Activated CD8-positive, alpha-beta memory T cell treated with anti-CD3 and anti-CD28 coated beads, Interleukin-2, amount 50 U/mL, for 1 hour (primary cell): ENCODE results near the gene PTPRC.
A peak's percentile ranks its signal among the peaks of the same experiment; 100 is the strongest.

Experiments
- DNase-seq: peaks from one replicate; pipeline ENCODE4 v3.0.0-alpha.2; 2020; ENCODE audit errors: extremely low read depth

Gene PTPRC

DNA sequence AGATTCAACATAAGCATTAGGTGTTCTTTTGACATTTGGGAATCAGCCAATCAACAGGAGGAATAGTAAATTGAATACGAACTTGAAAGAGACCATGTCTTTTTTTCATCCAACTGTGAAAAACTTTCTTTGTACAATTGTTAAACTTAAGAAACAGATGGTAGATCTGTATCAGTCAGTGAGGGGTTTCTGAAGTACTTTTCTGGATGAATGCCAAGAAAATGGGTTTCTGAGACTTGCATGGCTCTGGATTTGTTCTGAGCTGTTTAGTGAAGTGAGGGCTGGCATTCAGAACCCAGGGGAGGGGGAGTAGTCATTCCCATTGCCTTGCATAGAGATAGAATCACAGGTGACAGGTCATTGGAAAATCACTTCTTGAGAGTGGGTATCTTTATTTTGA lies 37.4 kb downstream of the PTPRC start:
- DNase-seq, result no peak

DNA sequence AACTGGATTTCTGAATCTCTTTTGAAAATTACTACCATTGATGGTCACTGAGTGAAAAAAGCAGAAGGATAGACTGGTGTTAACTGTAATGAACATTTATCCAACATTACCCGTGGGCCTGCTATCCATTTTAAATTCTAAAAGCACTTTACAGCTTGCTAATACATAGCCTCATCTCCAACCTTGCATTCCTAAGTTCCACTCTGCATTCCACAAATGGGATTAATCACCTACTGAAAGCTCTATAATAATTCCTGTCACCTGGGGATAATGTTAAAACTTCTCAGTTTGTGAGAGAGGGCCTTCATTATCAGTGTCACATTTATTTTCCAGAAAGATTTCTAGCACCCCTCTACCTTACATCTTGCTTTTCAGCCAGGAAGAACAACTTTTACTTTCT lies 38.2 kb downstream of the PTPRC start:
- no peak for DNase-seq

GRCh38 chr1:198677871-198678270 lies 39.0 kb downstream of the PTPRC start:
- no peak for DNase-seq

DNA sequence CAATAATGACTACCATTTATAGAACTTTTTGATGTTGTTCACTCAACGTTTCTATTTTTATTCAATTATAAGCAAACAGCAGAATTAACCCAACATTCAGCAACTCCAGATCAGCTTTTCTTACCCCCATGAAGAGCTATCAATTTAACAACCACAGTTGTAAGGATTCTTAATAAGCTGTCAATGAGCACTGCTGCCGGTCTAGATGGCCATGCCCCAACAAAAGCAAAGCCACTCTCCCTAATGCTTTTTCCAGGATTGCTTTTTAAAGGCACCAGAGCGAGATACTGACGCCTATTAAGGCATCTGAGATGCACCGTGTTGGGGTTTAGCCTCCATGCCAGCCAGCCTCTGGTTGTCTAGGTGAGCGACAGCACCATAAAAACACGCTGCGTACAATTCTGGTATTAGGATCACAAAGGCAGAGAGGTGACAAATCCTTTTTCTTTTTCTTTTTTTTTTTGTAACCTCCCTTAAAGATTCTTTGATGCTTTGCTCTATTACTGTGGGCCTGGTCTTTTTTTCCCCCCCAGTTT lies 39.5 kb downstream of the PTPRC start:
- DNase-seq, result peak; percentile 55

GRCh38 chr1:198678901-198679329 lies 40.1 kb downstream of the PTPRC start:
- DNase-seq, result no peak

DNA sequence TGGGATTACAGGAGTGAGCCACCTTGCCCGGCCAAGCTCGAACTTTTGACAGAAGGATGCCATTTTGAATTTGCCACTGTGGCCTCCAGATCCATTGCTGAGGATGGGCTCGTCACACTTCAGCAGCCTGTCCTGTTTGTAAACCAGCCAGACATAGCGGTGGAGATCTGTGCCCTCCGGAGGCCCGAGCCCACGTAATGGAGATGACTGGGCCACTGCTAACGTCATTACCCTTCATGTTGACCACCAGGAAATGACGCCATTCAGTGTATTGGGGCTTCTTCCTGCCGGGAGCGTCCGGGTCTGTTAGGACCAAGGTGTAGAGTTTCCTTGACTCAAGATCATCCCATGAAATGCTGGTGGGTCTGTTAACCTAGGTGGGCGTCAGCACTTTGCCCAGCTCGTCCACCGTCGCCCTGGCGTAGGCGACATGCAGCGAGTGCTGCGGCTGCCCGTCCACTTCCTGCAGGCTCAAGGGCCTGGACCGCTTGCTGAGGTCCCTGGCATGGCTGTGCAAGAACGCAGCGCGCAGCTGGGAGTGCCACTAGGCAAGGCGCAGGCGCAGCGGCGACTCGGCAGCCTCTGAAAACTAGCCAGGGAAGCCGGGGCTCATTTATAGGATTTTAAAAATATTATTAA lies 40.8 kb downstream of the PTPRC start:
- no peak for DNase-seq

DNA sequence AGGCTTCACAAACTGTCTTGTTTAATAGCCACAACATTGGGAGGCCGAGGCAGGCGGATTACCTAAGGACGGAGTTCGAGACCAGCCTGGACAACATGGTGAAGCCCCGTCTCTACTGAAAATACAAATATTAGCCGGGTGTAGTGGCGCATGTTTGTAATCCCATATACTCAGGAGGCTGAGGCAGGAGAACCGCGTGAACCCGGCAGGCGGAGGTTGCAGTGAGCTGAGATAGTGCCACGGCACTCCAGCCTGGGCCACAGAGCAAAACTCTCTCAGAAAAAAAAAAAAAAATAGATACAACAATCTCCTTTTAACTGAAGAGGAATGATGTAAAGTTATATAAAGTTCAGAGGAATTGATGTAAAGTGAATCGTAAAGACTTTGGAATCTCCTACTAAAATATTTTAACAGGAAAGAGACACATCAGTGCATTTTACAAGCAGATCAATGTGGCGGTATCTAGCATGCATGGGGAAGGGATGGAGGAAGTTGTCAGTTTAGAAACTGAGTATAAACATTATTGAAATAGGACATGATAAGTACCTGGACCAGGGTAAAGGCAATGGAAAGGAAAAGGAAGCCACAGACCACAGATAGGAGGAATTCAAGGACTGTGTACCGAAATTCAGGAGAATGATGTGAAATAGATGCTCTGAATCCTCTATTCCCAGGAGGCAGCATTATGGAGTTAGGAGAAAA lies 41.5 kb downstream of the PTPRC start:
- no peak for DNase-seq

DNA sequence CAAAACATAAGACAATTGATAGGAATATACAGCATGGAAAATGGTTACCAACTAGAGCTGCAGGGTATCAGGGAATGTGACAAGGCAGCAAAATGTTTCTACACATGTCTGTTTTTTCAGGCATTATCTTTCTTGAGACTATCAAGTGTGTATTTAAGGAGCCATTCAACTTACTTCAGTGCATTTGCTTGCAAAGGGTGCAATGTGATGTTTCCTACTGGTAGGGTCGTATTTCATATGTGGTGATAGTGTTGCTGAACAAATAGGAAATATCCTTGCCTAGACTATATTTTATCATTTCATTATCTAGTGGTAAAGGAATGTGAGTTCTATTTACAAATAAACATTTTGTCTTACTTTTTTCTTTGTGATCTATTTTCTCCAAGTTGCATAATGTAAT lies 42.4 kb downstream of the PTPRC start:
- DNase-seq, result no peak

DNA sequence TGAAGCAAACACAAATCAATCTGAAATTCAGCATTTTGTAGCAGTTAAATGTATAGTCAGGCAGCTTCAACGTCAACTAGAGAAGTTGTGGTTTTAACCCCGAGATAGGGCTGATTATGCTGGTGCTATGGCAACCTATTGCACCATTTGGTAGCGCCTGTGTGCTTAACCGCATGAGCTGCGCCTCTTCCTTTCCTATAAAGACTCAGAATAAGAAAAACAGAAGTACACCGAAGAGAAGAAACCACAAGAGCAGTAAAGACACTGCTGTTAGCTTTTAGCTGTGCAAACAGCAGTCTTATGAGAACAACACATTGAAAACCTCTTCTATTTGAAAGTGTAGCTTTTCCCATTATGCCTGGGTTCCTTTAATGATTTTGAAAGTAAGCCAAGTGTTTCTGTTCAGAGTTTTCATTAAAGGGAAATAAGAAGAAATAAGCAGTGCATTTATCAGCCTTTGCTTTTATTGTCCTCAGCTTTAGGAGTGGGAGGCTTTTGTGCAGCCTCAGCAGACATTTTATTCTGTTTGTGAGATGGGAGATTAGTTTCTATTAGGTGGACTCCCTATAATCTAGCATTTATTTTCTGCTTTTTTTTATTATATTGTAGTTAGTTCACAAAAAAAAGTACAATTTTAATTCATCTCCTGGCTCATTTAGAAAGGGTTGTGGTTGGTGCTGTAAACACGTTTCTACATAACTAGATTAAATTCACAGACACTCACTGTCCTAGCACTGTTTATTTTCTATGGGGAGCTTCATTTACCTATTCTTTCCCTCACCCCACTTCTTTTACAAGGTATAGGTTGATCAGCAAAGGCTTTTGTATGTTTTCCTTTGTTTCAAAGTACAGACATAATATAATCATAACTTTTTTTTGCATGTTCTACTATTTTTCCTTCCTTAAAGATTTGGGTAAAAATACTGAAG lies 43.3 kb downstream of the PTPRC start:
- DNase-seq, result peak; percentile 76

GRCh38 chr1:198682850-198683249 lies 44.0 kb downstream of the PTPRC start:
- no peak for DNase-seq

DNA sequence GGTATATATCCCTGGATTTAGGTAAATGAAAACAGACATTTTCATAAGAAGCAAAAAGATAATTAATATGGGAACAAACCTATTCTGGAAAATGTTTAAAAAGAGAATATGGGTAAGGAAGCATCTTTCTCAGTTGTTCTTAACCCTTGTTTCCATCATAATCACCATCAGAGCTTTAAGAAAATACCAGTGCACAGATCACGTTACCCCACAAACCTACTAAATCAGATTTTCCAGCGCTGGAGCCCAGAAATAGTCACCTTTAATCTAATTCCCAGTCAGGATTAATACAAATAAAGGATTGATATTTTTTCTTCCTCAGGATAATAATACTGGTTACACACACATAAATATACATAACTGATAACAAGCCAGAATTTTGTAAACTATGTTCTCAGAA lies 44.6 kb downstream of the PTPRC start:
- DNase-seq, result no peak

GRCh38 chr1:198686069-198686728 lies 47.4 kb downstream of the PTPRC start:
- DNase-seq, result no peak

GRCh38 chr1:198687429-198687828 lies 48.6 kb downstream of the PTPRC start:
- no peak for DNase-seq

- no peak for DNase-seq
Observed at GRCh38 chr1:198691063-198691462, 52.2 kb downstream of the PTPRC start.

DNA sequence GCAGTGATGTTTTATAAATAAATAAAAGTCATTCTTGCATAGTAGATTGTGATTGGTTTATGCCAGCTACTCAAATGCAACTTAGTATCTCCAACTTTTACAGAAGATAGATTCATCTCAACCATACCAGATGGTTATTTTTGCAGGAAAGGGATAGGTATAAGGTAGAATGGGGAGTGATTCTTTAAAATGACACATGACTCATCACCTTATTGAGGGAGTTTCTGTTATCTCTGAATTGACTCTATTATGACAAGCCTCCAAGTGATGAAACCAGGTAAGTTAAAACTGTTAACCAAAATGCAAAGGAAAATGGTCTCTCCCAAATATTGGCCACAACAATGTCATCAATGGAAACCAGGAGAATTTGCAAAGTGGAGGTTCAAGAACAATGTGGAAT lies 54.5 kb downstream of the PTPRC start:
- no peak for DNase-seq

GRCh38 chr1:198694542-198694941 lies 55.7 kb downstream of the PTPRC start:
- no peak for DNase-seq

DNA sequence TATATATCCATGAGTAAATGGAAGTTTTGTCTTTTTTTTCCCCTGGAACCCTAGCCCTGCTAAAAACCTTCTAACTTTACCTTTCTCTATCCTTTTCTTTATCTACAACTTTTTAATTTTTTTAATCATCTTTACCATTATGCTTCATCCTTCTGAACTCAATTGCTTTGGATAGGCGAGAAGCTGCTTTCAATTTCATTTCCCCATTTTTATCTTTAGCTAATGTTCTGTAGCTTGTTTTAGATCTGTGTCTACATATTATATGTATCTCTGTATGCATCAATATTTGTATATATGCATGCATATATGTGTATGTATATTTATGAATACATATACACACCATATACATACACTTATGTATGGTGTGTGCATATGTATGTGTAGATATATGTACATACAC lies 57.4 kb downstream of the PTPRC start:
- no peak for DNase-seq

DNA sequence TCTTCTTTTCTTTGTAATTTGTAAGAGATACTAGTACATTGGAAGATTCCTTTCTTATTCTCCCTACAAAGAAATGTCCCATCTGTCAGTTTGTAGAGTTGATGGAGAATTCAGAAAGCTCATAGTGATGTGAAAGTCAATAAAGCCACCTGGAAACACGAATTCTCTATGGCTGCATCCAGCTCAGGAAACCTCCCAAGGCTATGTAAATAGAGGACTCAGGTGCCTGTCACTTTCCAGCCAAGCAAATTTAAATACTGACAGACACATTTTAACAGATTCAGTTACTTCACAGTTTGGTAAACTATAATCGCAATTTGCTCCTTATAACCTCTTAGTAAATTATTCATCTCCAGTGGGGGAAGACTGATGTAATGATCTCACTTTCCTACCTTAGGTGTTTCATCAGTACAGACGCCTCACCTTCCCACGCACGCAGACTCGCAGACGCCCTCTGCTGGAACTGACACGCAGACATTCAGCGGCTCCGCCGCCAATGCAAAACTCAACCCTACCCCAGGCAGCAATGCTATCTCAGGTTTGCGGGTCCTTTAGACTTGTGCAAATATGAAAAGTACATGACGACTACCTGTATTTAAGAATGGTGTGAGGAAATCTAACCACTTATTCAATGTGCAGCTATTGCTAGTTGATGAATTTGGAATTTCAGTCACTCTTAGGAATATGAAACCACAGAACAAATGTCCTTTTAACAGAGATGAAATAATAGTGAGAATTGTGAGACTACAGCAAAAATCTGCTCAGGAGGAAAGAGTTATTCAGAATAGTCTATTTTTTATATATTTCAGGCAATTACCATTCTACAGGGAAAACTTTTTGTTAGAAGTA lies 60.6 kb downstream of the PTPRC start:
- no peak for DNase-seq

- no peak for DNase-seq
Observed at GRCh38 chr1:198700016-198700392, 61.2 kb downstream of the PTPRC start.

GRCh38 chr1:198700396-198700795 lies 61.6 kb downstream of the PTPRC start:
- DNase-seq, result no peak

DNA sequence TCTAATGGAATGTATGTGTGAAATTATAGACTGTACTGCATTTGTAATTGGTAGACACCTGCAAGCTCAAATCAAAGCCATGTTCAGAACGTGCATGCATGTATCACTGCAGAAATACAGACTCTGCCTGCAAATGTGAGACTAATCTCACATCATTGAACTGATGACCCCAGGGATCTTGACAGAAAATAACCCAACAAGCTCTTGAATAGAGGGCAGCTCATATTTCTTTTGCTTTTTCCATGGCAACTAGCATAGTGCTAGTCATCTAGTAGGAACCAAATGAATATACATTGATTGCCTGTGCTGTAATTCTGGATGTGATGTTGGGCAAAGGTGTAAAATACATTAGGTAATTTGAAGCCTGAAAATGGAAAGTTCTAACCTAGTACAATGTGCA lies 62.4 kb downstream of the PTPRC start:
- no peak for DNase-seq
